ENCODE results near the gene PHACTR2. TPM values are rescaled to one million over a fixed set of nuclear protein-coding genes. Genes with fewer than 3 reads are reported as not detected.
"Not testable (repeated sequence)": the region's sequence is repeated elsewhere in the genome, so short reads cannot be mapped to it uniquely, and the experiment has no call there.

The PHACTR2 gene
- total and polyA plus RNA-seq, 9 donors: 9.8 to 76.2 (median 45.4) TPM

GRCh38 chr6:143867236-143867635 lies 189.5 kb downstream of the PHACTR2 start:
- Histone ChIP-seq H3K36me3 (no peaks in the 10 kb centered on the region), H3K4me1 (ENCODE audit: insufficient read depth) (no peaks in the 10 kb centered on the region), H3K4me3 (no peak overlapping the region), H3K27me3 (no peaks in the 10 kb centered on the region), H3K27ac (no peak overlapping the region), H3K9me3 (no peaks in the 10 kb centered on the region)
- no peak for DNase-seq
- TF ChIP-seq CTCF (IDR thresholded peaks at IDR 0.05): no peak
- no peak for TF ChIP-seq POLR2A (IDR thresholded peaks at IDR 0.05)
- no peak for TF ChIP-seq EP300 (IDR thresholded peaks at IDR 0.05)
- intact Hi-C loops (cut with DNase I): no loop called here

- H3K4me1 ChIP-seq (ENCODE audit: insufficient read depth); H3K9me3 ChIP-seq; H3K4me3 ChIP-seq; H3K27ac ChIP-seq; H3K36me3 ChIP-seq; intact Hi-C loops (cut with DNase I); H3K27me3 ChIP-seq; DNase-seq: not testable (repeated sequence)
- WGBS, 3 donors: 94 to 95% (median 94%) methylated on average over 3 of the region's 3 CpGs
These were observed 191.0 kb downstream of the PHACTR2 start for GRCh38 chr6:143868808-143869207.

- DNase-seq; H3K36me3 ChIP-seq; H3K27me3 ChIP-seq; H3K4me1 ChIP-seq (ENCODE audit: insufficient read depth); H3K27ac ChIP-seq; intact Hi-C loops (cut with DNase I); H3K9me3 ChIP-seq; H3K4me3 ChIP-seq: not testable (repeated sequence)
- WGBS, 3 donors: 93 to 94% (median 94%) methylated on average over 1 of the region's 1 CpG
These were observed 193.5 kb downstream of the PHACTR2 start for GRCh38 chr6:143871202-143871730.

GRCh38 chr6:143872201-143872600 lies 194.4 kb downstream of the PHACTR2 start:
- no peak overlapping the region for H3K4me3 ChIP-seq
- H3K36me3 ChIP-seq: no peaks in the 10 kb centered on the region
- WGBS, 3 donors: 83 to 93% (median 84%) methylated on average over 2 of the region's 2 CpGs
- H3K27me3 ChIP-seq: no peaks in the 10 kb centered on the region
- TF ChIP-seq POLR2A (IDR thresholded peaks at IDR 0.05) (no peak), EP300 (IDR thresholded peaks at IDR 0.05) (no peak), CTCF (IDR thresholded peaks at IDR 0.05) (no peak)
- no peak overlapping the region for H3K27ac ChIP-seq
- H3K4me1 ChIP-seq (ENCODE audit: insufficient read depth): no peaks in the 10 kb centered on the region
- no peaks in the 10 kb centered on the region for H3K9me3 ChIP-seq
- intact Hi-C loops (cut with DNase I): no loop called here
- no peak for DNase-seq

GRCh38 chr6:143873600-143873999 lies 195.8 kb downstream of the PHACTR2 start:
- WGBS, 3 donors: 93 to 94% (median 94%) methylated on average over 4 of the region's 4 CpGs
- intact Hi-C loops (cut with DNase I): not testable (repeated sequence)

GRCh38 chr6:143874503-143874902 lies 196.7 kb downstream of the PHACTR2 start:
- H3K27ac ChIP-seq; H3K9me3 ChIP-seq; H3K4me1 ChIP-seq (ENCODE audit: insufficient read depth); intact Hi-C loops (cut with DNase I); H3K4me3 ChIP-seq; H3K27me3 ChIP-seq; H3K36me3 ChIP-seq; DNase-seq: not testable (repeated sequence)

More at GRCh38 chr6:143873600-143873999, 195.8 kb downstream of the PHACTR2 start:
- H3K27ac ChIP-seq; H3K4me1 ChIP-seq (ENCODE audit: insufficient read depth); H3K9me3 ChIP-seq; H3K4me3 ChIP-seq; H3K27me3 ChIP-seq; H3K36me3 ChIP-seq; DNase-seq: not testable (repeated sequence)

Measured in ovary (tissue), 9 donors.